Esophagus muscularis mucosa (tissue), 4 donors: ENCODE measurements around the gene FAM20B. TPM values are rescaled to one million over a fixed set of nuclear protein-coding genes. Genes with fewer than 3 reads are reported as not detected.

ENCODE experiments used
- DNase-seq: peaks from one replicate; pipeline ENCODE4 v3.0.0-alpha.2; 2017; ENCODE audit errors: extremely low spot score
- H3K27ac ChIP-seq, 4 donors: fragments of 200-600 bp; sonication (generic); replicated peaks in 1 of 4; 1 replicate in 3 of 4; 2 replicates in 1 of 4; pipeline ENCODE4 v1.5.1; 2016 to 2019; ENCODE audit warnings: mild to moderate bottlenecking in 1 of 4
- H3K27me3 ChIP-seq, 4 donors: fragments of 200-600 bp; sonication (generic); one replicate each; pipeline versions ENCODE4 v1.5.1 to v1.6.0; 2016 to 2019
- H3K36me3 ChIP-seq, 4 donors: fragments of 200-600 bp; sonication (generic); one replicate each; pipeline ENCODE4 v1.5.1; 2016 to 2019
- H3K4me1 ChIP-seq, 4 donors: fragments of 200-600 bp; sonication (generic); one replicate each; pipeline ENCODE4 v1.5.1; 2016 to 2019
- H3K4me3 ChIP-seq, 4 donors: fragments of 200-600 bp; sonication (generic); 1 replicate in 2 of 4; 2 replicates in 2 of 4; pipeline ENCODE4 v1.5.1; 2016 to 2019; ENCODE audit warnings: mild to moderate bottlenecking in 4 of 4, moderate library complexity in 1 of 4
- H3K9me3 ChIP-seq, 4 donors: fragments of 200-600 bp; sonication (generic); 1 replicate in 3 of 4; 2 replicates in 1 of 4; pipeline ENCODE4 v1.5.1; 2016 to 2019
- EP300 ChIP-seq: sonication (generic); formaldehyde crosslinking; IDR thresholded peaks from one replicate; pipeline ENCODE4 v1.6.1; 2017; ENCODE audit warnings: antibody characterized with exemption
- POLR2A ChIP-seq: fragments of 450-650 bp; IDR thresholded peaks from one replicate; pipeline ENCODE4 v1.6.1; 2017; ENCODE audit warnings: antibody characterized with exemption, moderate library complexity, mild to moderate bottlenecking, low read depth
- POLR2AphosphoS5 ChIP-seq, 2 donors: sonication (generic); formaldehyde crosslinking; IDR thresholded peaks; one replicate each; pipeline ENCODE4 v1.6.1; 2017; ENCODE audit warnings: antibody characterized with exemption in 2 of 2
- WGBS: methylation state at CpG from one replicate; pipeline ENCODE4 v1.1.5; 2018; 5-methylcytosine and 5-hydroxymethylcytosine counted together
- intact Hi-C: fragments of 100-400 bp; cut with DNase I; formaldehyde crosslinking; loops from one replicate; pipeline ENCODE4 v1.15.1; 2023
- total RNA-seq, 4 donors: library from RNA; depleted of rRNA; stranded (reverse); fragments of >200 nt; gene quantifications; one replicate each; pipeline versions ENCODE4 v1.1.0 to v1.2.1, GENCODE V29; 2016
- TF ChIP-seq, protein P1 (sequence below), 3 experiments: fragments of 200-600 bp in 2 of 3; fragments of 450-650 bp in 1 of 3; sonication (generic) in 2 of 3; IDR thresholded peaks; one replicate each; pipeline ENCODE4 v1.5.1; 2017 to 2019; ENCODE audit warnings: antibody characterized with exemption in 3 of 3, mild to moderate bottlenecking in 2 of 3, moderate library complexity in 1 of 3

Gene FAM20B
- total RNA-seq, 4 donors from 2014 or later = 63.8 to 83.5 (median 66.5) TPM

DNA sequence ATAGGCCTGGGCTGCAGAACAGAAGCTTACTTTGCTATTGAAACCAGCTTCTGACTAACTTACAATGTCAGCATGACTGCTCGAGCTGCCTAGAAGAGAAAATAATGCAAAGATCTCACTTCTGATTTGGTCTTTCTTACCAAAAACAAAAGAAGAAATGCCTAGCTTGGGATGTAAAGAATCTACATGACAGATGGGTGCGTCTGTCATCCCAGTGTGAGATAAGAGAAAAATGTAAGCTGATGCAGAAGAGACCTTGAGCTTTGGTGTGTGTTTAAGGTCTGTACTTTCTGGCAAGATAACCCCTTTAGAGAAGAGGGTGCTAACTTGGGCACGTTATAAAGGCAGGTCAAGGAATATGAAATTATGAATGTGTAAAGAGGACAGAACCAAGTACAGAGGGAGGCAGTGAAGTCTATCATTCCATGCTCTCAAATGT is 3.6 kb downstream of the FAM20B start:
- intact Hi-C loops = no loop called here
- Histone ChIP-seq H3K9me3 (no peaks in the 10 kb centered on the region), H3K4me1 (peaks cover 60 to 84% (median 83%) of the 10 kb centered on the region in 4 donors), H3K27ac (peak overlapping the region in 1 of 4 donors; percentile 26), H3K27me3 (no peaks in the 10 kb centered on the region), H3K36me3 (no peaks in the 10 kb centered on the region), H3K4me3 (no peak overlapping the region)
- no peak for DNase-seq
- TF ChIP-seq EP300 = no peak
- no peak for TF ChIP-seq POLR2AphosphoS5 (IDR thresholded peaks at IDR 0.05)
- no peak for TF ChIP-seq POLR2A
- TF ChIP-seq, protein P1, sequence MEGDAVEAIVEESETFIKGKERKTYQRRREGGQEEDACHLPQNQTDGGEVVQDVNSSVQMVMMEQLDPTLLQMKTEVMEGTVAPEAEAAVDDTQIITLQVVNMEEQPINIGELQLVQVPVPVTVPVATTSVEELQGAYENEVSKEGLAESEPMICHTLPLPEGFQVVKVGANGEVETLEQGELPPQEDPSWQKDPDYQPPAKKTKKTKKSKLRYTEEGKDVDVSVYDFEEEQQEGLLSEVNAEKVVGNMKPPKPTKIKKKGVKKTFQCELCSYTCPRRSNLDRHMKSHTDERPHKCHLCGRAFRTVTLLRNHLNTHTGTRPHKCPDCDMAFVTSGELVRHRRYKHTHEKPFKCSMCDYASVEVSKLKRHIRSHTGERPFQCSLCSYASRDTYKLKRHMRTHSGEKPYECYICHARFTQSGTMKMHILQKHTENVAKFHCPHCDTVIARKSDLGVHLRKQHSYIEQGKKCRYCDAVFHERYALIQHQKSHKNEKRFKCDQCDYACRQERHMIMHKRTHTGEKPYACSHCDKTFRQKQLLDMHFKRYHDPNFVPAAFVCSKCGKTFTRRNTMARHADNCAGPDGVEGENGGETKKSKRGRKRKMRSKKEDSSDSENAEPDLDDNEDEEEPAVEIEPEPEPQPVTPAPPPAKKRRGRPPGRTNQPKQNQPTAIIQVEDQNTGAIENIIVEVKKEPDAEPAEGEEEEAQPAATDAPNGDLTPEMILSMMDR (IDR thresholded peaks at IDR 0.05) = no peak
- WGBS = 64% methylated on average over 3 of the region's 3 CpGs

DNA sequence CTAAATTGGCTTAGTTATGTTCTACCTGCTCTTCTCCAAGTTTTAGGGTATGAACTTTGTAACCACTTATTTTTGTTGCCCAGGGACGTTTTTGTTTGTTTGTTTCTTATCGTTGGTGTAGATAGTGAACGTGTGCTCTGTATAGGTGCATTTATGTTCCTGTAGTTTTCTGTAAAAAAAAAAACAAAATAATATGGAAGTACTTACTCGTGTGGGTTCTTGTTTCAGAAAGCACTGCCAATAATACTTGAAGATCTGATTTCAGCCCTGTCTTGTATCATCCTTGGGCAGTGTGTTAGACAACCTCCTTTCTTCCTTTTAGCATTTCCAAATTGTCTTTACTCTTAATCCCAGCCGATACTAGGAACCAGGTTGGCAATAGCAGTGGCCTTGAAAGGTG is 4.4 kb downstream of the FAM20B start:
- no peaks in the 10 kb centered on the region for H3K9me3 ChIP-seq
- H3K4me3 ChIP-seq = no peak overlapping the region
- H3K36me3 ChIP-seq = no peaks in the 10 kb centered on the region
- intact Hi-C loops = no loop called here
- no peak overlapping the region for H3K27ac ChIP-seq
- no peak for DNase-seq
- 69% methylated on average over 5 of the region's 5 CpGs for WGBS
- TF ChIP-seq EP300 (no peak), POLR2A (no peak), POLR2AphosphoS5 (IDR thresholded peaks at IDR 0.05) (no peak)
- TF ChIP-seq, protein P1 (IDR thresholded peaks at IDR 0.05) = no peak
- no peaks in the 10 kb centered on the region for H3K27me3 ChIP-seq
- H3K4me1 ChIP-seq = peaks cover 64 to 89% (median 87%) of the 10 kb centered on the region in 4 donors

DNA sequence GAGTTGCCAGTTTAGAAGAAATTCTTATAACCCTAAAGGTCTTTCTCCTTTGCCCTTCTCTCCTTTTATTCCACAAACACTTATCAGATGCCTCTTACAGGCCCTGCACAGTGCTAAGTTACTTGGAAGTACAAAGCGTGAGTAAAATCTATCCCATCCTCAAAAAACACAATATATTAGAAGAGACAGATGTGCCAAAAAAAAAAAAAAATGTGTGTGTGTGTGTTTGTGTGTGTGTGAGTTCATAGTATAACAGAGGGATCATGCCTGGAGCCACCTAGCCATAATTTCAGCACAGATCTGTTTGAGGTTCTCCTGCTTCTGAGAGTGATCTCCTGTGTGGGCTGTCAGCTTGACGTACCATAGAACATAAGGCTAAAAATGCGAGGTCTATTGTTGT is 5.0 kb downstream of the FAM20B start:
- H3K9me3 ChIP-seq = no peaks in the 10 kb centered on the region
- intact Hi-C loops = no loop called here
- H3K4me1 ChIP-seq = peaks cover 63 to 91% (median 89%) of the 10 kb centered on the region in 4 donors
- no peaks in the 10 kb centered on the region for H3K36me3 ChIP-seq
- 84% methylated on average over 3 of the region's 3 CpGs for WGBS
- no peaks in the 10 kb centered on the region for H3K27me3 ChIP-seq
- no peak for DNase-seq
- H3K27ac ChIP-seq = peak overlapping the region in 2 of 4 donors; percentile 25 to 37
- TF ChIP-seq, protein P1 (IDR thresholded peaks at IDR 0.05) = no peak
- TF ChIP-seq POLR2AphosphoS5 (IDR thresholded peaks at IDR 0.05) = no peak
- TF ChIP-seq POLR2A = no peak
- TF ChIP-seq EP300 = no peak
- no peak overlapping the region for H3K4me3 ChIP-seq

DNA sequence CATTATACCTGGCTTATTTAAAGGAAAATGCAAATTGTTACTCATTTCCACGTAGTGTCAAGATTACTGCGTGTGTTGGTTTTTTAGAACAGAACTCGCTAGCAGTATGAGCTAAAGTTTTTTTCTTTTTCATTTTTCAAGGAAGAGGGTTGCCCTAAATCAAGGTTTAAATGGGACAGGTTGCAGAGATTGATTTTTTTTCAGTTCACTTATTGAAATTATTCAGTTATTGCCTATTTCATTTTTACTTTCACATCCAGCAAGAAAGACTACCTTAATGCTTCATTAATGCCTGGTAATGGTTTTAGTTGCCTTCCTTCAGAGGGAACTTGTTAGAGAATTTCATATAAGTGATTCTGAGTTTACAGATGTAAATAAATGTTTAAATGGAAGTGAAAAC is 5.6 kb downstream of the FAM20B start:
- WGBS = 89% methylated on average over 3 of the region's 3 CpGs
- no peak for TF ChIP-seq POLR2AphosphoS5 (IDR thresholded peaks at IDR 0.05)
- TF ChIP-seq, protein P1 (IDR thresholded peaks at IDR 0.05) = no peak
- TF ChIP-seq EP300 = no peak
- TF ChIP-seq POLR2A = no peak
- H3K4me1 ChIP-seq = peaks cover 63 to 97% (median 95%) of the 10 kb centered on the region in 4 donors
- H3K9me3 ChIP-seq = no peaks in the 10 kb centered on the region
- intact Hi-C loops = no loop called here
- H3K4me3 ChIP-seq = no peak overlapping the region
- H3K27ac ChIP-seq = peak overlapping the region in 3 of 4 donors; percentile 20 to 37 (median 25)
- DNase-seq = no peak
- no peaks in the 10 kb centered on the region for H3K36me3 ChIP-seq
- H3K27me3 ChIP-seq = no peaks in the 10 kb centered on the region
